ENCODE results near the gene NLRC4. TPM values are rescaled to one million over a fixed set of nuclear protein-coding genes. Genes with fewer than 3 reads are reported as not detected.

The NLRC4 gene
- total and polyA plus RNA-seq, 10 of the 15 experiments (the other 5 are each of a cell fraction or from before 2014, with no cell fraction given), result 0.01 to 0.58 (median 0.40) TPM

DNA sequence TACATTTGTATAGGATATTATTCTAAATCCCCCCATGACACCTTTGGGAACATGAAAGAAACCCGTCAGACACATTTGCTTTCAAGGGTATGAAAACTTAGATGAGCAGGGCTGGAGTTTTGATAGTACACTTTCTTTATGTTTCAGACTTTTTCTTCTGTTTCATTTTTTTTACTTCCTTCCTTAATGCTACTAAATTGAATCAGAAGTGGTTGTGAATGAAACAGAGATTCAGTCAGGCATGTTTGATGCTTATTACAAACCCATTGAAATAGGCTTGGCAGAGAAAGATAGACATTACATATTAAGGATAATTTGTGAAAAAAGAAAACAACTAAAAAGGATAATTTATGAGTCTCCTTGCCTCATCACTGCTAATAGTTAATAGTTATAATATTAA, 72.3 kb downstream of the NLRC4 start:
- WGBS (ENCODE audit: insufficient coverage, insufficient replicate concordance, low lambda C conversion rate, missing lambda C conversion rate), result 0% methylated on average over 1 of the region's 1 CpG
- FAIRE-seq, result peak; percentile 83
- Histone ChIP-seq H2AFZ (ENCODE audit: control insufficient read depth, low read depth, low read length) (no peak overlapping the region), H3K9me3 (replicated peaks; ENCODE audit: control insufficient read depth, insufficient read depth, low read length) (no peaks in the 10 kb centered on the region; the same call in 2 of the 3 replicates), H3K79me2 (ENCODE audit: control insufficient read depth, insufficient read depth, low read length) (no peaks in the 10 kb centered on the region), H3K4me2 (ENCODE audit: control insufficient read depth, insufficient read depth) (peak overlapping the region; percentile 43), H3K4me1 (ENCODE audit: control insufficient read depth, insufficient read depth, low read length) (peaks cover 15% of the 10 kb centered on the region), H3K36me3 (ENCODE audit: control insufficient read depth in 2 of 2, insufficient read depth in 2 of 2, low read length in 1 of 2) (peaks cover 0 to 9% of the 10 kb centered on the region in 2 experiments; a peak in 1 of 4 replicates), H3K27me3 (replicated peaks in 1 of 2; ENCODE audit: control insufficient read depth in 2 of 2, insufficient read depth in 2 of 2, low read length in 1 of 2) (no peaks in the 10 kb centered on the region), H3K4me3 (no peak overlapping the region), H3K9ac (ENCODE audit: control insufficient read depth, insufficient read depth, low read length) (no peak overlapping the region), H4K20me1 (ENCODE audit: control insufficient read depth, insufficient read depth) (no peaks in the 10 kb centered on the region), H3K27ac (ENCODE audit: control insufficient read depth, insufficient read depth) (no peak overlapping the region)
- intact Hi-C loops (cut with micrococcal nuclease; ENCODE audit: unreplicated experiment) (no loop called here), in situ Hi-C loops (cut with MboI) (no loop called here)
- TF ChIP-seq JUNB (IDR thresholded peaks at IDR 0.05), result 0 out of 2 replicates have a peak, but pooled peaks have one; percentile 23
- TF ChIP-seq KLF5 (IDR thresholded peaks at IDR 0.05; ENCODE audit: partially characterized antibody), result no peak
- BruUV-seq (replicated peaks), result no TSS peak
- POLR2A ChIA-PET, result interaction anchor here (0.5 kb wide), 1 partner anchor 18 kb away, joined by 4 read pairs; no protein-coding TSS in a partner anchor
- RAD21 ChIA-PET (ENCODE audit: unreplicated experiment), result no interaction called here
- DNase-seq (ENCODE audit: low read depth, low spot score), result no peak
- SMC1A ChIA-PET (ENCODE audit: uncharacterized antibody, unreplicated experiment), result no interaction called here
- CTCF ChIA-PET, result no interaction called here
- peak; percentile 12; the same call in 2 of the 3 replicates for ATAC-seq

DNA sequence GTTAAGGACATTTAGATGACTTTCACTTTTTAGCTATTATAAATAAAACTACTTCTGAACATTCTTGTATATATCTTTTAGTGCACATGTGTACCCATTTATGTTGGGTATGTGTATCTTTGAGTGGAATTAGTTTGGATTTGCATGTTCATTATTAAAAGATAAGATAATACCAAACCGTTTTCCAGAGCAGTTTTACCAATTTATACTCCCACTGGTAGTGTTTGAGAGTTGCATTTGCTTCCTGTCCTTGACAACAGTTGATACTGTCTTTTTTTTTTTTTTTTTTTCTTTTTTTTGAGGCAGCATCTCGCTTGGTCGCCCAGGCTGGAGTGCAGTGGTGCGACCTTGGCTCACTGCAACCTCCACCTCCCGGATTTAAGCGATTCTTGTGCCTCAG, 75.7 kb downstream of the NLRC4 start:
- H4K20me1 ChIP-seq (ENCODE audit: control insufficient read depth, insufficient read depth), result no peaks in the 10 kb centered on the region
- H3K9me3 ChIP-seq (replicated peaks; ENCODE audit: control insufficient read depth, insufficient read depth, low read length), result no peaks in the 10 kb centered on the region; the same call in 2 of the 3 replicates
- no TSS peak for BruUV-seq (replicated peaks)
- ChIA-PET SMC1A (ENCODE audit: uncharacterized antibody, unreplicated experiment) (interaction anchor here (0.6 to 1.9 kb wide), 4 partner anchors 22 to 314 kb away, joined by 3 to 5 read pairs (median 3); partner anchors contain the start of gene SLC30A6), CTCF (no interaction called here), RAD21 (ENCODE audit: unreplicated experiment) (interaction anchor here (0.7 to 1.2 kb wide), 3 partner anchors 19 to 856 kb away, joined by 3 to 5 read pairs (median 4); partner anchors contain the start of gene SLC30A6), POLR2A (interaction anchor here (1.0 to 1.9 kb wide), 2 partner anchors 21 to 23 kb away, joined by 3 to 9 read pairs; partner anchors contain the start of gene SLC30A6)
- peak; percentile 15; the same call in 1 of the 3 replicates for ATAC-seq
- no peaks in the 10 kb centered on the region for H3K27me3 ChIP-seq (replicated peaks in 1 of 2; ENCODE audit: control insufficient read depth in 2 of 2, insufficient read depth in 2 of 2, low read length in 1 of 2)
- in situ Hi-C loops (cut with MboI) (no loop called here), intact Hi-C loops (cut with micrococcal nuclease; ENCODE audit: unreplicated experiment) (loop anchor here (2.0 kb wide), 1 partner anchor 20 kb away; no protein-coding TSS in a partner anchor)
- H3K4me2 ChIP-seq (ENCODE audit: control insufficient read depth, insufficient read depth), result peak overlapping the region; percentile 41
- peaks cover 15% of the 10 kb centered on the region for H3K4me1 ChIP-seq (ENCODE audit: control insufficient read depth, insufficient read depth, low read length)
- no peak for FAIRE-seq
- DNase-seq (ENCODE audit: low read depth, low spot score), result no peak
- no peak overlapping the region for H3K4me3 ChIP-seq
- WGBS (ENCODE audit: insufficient coverage, insufficient replicate concordance, low lambda C conversion rate, missing lambda C conversion rate), result 26% methylated on average over 5 of the region's 6 CpGs
- H3K79me2 ChIP-seq (ENCODE audit: control insufficient read depth, insufficient read depth, low read length), result no peaks in the 10 kb centered on the region
- H3K27ac ChIP-seq (ENCODE audit: control insufficient read depth, insufficient read depth), result peak overlapping the region; percentile 38; the same call in 1 of the 2 replicates
- H3K9ac ChIP-seq (ENCODE audit: control insufficient read depth, insufficient read depth, low read length), result no peak overlapping the region
- peaks cover 0 to 9% of the 10 kb centered on the region in 2 experiments; a peak in 2 of 4 replicates for H3K36me3 ChIP-seq (ENCODE audit: control insufficient read depth in 2 of 2, insufficient read depth in 2 of 2, low read length in 1 of 2)
- no peak overlapping the region for H2AFZ ChIP-seq (ENCODE audit: control insufficient read depth, low read depth, low read length)
- no peak for TF ChIP-seq YY1 (IDR thresholded peaks at IDR 0.05; ENCODE audit: low read depth, low read length)
- TF ChIP-seq ZNF207 (IDR thresholded peaks at IDR 0.05; ENCODE audit: borderline replicate concordance), result no peak
- TF ChIP-seq SMAD5 (IDR thresholded peaks at IDR 0.05; ENCODE audit: low read depth), result no peak
- TF ChIP-seq, protein P1, sequence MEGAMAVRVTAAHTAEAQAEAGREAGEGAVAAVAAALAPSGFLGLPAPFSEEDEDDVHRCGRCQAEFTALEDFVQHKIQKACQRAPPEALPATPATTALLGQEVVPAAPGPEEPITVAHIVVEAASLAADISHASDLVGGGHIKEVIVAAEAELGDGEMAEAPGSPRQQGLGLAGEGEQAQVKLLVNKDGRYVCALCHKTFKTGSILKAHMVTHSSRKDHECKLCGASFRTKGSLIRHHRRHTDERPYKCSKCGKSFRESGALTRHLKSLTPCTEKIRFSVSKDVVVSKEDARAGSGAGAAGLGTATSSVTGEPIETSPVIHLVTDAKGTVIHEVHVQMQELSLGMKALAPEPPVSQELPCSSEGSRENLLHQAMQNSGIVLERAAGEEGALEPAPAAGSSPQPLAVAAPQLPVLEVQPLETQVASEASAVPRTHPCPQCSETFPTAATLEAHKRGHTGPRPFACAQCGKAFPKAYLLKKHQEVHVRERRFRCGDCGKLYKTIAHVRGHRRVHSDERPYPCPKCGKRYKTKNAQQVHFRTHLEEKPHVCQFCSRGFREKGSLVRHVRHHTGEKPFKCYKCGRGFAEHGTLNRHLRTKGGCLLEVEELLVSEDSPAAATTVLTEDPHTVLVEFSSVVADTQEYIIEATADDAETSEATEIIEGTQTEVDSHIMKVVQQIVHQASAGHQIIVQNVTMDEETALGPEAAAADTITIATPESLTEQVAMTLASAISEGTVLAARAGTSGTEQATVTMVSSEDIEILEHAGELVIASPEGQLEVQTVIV (IDR thresholded peaks at IDR 0.05; ENCODE audit: borderline replicate concordance, partially characterized antibody), result no peak
- no peak for TF ChIP-seq CBX3 (IDR thresholded peaks at IDR 0.05; ENCODE audit: borderline replicate concordance, low read depth)
- no peak for TF ChIP-seq SUPT20H (IDR thresholded peaks at IDR 0.05; ENCODE audit: borderline replicate concordance, control insufficient read depth, low read depth, low read length)
- no peak for TF ChIP-seq TCF7 (IDR thresholded peaks at IDR 0.05; ENCODE audit: borderline replicate concordance)
- no peak for TF ChIP-seq EP300 (IDR thresholded peaks at IDR 0.05; ENCODE audit: borderline replicate concordance in 1 of 2, control insufficient read depth in 1 of 2, low read depth in 2 of 2, low read length in 2 of 2)
- TF ChIP-seq CHD2 (IDR thresholded peaks at IDR 0.05; ENCODE audit: borderline replicate concordance, low read depth, low read length), result no peak
